ENCODE results near the gene MARCHF10. TPM values are rescaled to one million over a fixed set of nuclear protein-coding genes. Genes with fewer than 3 reads are reported as not detected.
A peak's percentile ranks its signal among the peaks of the same experiment; 100 is the strongest.
"Not testable (repeated sequence)": the region's sequence is repeated elsewhere in the genome, so short reads cannot be mapped to it uniquely, and the experiment has no call there.

Gene MARCHF10
- total RNA-seq, 1 experiment from 2014 or later: 0.11 TPM

DNA sequence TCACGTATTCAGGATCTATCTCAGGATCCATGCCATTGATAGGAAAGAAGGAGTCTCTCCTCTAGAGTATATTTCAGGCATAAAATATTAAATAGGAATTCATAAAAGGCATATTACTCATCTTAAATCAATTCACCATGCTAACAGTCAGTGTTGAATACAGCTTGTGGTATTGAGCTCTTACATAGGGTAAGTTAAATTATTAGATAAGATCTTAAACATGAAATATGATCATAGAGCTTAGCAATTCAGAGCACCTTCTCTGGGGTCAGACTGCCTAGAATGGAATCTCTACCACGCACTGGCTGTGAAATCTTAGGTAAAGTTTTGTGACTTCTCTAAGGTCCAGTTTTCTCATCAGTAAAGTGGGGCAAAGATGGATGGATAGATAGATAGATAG lies 20.7 kb downstream of the MARCHF10 start:
- no peak for DNase-seq (ENCODE audit: low read depth)

DNA sequence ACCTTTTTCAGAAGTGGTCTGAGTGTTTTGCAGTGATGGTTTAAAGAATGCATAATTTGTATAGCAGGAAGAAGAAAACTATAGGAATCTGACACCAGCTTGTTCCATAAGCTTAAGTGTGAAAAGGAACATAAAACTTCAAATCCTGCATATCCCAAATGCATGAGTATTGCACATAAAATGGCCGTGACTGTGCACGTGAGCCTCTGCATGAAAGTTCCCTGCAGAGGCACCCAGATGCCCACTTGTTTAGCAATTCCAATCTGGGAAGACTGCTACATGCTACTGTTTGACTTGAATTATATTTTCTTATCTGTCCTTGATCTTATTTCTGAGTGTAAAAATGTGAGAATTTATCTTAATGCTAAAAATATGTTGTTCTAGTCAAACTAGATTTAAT lies 21.5 kb downstream of the MARCHF10 start:
- no peak for DNase-seq (ENCODE audit: low read depth)

DNA sequence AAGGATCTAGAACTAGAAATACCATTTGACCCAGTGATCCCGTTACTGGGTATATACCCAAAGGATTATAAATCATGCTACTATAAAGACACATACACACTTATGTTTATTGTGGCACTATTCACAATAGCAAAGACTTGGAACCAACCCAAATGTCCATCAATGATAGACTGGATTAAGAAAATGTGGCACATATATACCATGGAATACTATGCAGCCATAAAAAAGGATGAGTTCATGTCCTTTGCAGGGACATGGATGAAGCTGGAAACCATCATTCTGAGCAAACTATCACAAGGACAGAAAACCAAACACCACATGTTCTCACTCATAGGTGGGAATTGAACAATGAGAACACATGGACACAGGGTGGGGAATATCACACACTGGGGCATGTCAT lies 22.1 kb downstream of the MARCHF10 start:
- not testable (repeated sequence) for DNase-seq (ENCODE audit: low read depth)

DNA sequence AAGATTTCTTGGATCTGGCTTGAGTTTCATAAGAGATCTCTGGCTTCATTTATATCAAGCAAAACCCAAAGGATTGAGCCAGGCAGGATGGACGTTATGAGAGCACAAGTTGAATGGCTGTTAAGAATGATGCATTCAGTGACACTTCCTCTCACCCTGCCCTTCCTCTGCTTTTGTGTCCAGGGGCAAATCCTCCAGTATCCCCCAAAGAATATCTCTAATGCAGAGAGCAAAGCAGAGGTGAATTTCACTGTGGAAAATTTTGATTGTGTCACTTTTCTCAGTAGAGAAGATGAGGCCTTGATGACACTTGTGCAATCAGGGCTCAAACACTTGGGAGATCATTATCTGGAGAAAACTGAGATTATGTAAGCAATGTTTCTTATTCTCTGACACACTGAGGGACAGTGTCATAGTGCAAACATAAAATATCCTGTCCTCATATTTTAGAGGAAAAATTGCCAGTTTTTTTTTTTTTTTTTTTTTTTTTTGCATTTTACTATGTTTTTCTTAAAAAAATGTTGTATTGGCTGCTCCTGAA lies 25.3 kb downstream of the MARCHF10 start:
- no peak for DNase-seq (ENCODE audit: low read depth)

- no peak for DNase-seq (ENCODE audit: low read depth)
These were observed 26.3 kb downstream of the MARCHF10 start for GRCh38 chr17:62781831-62782251.

DNA sequence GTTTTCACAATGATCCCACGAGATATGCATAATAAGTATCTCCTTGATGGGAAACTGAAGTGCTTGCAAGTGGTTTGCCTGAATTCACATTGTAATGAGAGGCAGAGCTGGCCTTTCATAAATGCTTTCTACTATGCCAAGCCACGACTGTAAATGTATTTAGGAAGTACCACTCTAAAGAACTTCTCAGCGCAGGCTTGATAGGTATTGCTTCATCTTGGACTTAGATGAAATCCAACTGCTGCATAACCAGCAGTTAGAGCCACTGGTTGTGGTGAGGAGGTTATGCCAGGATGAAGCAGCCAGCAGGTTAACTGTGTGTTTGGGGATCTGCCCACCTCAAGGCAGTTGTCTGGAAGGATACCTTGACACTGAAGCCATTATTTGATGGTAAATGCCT lies 26.8 kb downstream of the MARCHF10 start:
- no peak for DNase-seq (ENCODE audit: low read depth)

DNA sequence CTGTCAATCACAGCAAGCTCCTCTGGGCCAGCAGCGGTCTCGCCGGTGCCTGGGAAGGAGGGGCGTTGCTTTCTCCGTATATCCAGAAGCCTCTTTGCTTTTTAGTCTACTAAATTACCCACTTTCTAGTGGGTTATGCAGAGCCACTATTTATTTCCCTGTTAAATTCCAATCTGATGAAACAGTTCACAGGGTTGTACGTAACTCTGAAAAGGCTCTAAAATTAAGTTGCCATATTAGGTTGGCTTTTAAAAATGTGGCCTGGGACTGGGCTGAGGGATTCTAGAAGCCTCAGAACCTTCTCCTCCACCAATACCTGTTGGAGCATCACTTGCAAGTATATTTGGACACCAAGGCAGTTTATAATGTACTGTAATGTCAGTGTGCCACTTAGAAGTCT lies 27.2 kb downstream of the MARCHF10 start:
- no peak for DNase-seq (ENCODE audit: low read depth)

DNA sequence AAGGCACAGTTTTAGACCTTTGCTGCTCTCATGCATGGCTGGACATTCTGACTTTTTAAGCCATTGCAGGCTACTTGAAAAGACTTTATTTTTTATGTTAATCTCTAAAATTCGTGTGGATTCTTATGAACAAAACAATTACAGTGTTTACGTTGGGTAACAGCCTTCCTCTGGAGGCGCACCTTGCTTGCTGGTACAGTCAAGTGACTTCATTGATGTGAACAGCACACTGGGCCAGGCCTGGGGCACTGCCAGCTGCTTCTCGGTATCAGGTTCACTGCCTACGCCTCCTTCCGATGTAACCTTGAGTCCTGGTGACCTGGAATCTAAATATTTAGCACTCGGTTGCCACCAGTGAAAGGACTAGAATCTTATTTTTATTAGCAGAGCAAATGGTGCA lies 27.8 kb downstream of the MARCHF10 start:
- DNase-seq (ENCODE audit: low read depth): no peak

DNA sequence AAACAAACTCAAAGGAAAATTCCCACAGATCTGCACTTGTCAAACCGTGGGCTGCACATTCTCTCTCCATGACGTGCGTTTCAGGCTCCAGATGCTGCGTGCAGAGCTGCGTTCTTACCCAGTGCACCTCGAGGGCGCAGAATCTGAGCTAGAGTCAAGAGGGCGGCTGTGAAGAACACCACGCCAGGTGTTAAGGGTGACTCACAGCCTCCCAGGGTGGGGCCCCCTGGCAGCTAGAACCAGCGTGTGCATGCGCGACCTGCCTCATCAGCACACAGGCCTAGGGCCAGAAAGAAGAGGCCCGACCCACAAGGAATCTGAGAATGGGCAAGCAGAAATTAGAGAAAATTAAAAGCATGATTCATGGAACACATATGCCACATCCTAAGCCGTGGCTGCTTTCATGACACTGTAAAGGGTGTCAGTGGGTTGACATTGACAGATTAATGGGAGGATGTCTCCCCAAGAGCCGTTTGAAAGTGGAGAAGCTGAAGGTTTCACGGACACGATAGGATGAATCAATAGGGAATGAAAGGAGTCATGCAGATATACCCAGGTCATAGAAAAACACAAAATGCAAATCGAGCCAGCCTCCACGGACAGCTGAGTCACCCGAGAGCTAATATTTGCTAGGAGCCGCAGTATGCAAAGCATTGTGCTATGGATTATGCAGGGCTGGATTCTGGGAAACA lies 29.0 kb downstream of the MARCHF10 start:
- DNase-seq (ENCODE audit: low read depth): peak; percentile 97

GRCh38 chr17:62775876-62776275 lies 32.2 kb downstream of the MARCHF10 start:
- peak; percentile 52 for DNase-seq (ENCODE audit: low read depth)

GRCh38 chr17:62774338-62774737 lies 33.8 kb downstream of the MARCHF10 start:
- DNase-seq (ENCODE audit: low read depth): no peak

DNA sequence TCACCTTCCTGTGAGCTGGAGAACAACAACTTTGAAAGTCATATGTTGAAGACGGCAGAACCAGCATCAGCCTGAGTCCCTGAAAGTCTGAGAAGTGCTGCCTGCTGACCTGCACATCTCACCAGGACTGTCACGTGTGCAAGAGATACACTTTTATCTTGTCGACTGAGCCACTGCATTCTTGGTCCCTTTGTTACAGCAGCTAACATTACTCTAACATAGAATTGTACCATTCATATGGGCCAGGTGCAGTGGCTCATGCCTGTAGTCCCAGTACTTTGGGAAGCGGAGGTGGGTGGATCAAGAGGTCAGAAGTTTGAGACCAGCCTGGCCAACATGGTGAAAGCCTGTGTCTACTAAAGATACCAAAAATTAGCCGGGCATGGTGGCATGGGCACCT lies 40.1 kb downstream of the MARCHF10 start:
- no peak for DNase-seq (ENCODE audit: low read depth)

DNA sequence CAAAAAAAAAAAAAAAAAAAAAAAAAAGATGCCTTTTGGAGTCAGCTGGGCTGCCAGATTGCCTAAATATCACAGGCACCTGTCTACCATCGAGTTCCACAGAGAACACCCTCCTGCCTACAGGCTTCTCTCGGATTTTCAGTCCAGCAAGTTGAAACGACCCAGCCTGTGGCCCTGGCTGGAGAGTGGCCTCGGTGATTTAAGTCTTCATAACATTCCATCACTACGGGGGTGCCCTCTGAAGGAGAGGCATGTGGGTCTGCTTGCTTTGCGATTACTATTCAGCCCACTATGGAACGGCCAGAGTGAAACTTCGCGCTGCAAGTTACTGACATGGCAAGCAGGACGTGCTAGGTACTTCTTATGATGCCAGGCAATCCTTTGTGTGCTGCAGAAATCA lies 42.8 kb downstream of the MARCHF10 start:
- no peak for DNase-seq (ENCODE audit: low read depth)

DNA sequence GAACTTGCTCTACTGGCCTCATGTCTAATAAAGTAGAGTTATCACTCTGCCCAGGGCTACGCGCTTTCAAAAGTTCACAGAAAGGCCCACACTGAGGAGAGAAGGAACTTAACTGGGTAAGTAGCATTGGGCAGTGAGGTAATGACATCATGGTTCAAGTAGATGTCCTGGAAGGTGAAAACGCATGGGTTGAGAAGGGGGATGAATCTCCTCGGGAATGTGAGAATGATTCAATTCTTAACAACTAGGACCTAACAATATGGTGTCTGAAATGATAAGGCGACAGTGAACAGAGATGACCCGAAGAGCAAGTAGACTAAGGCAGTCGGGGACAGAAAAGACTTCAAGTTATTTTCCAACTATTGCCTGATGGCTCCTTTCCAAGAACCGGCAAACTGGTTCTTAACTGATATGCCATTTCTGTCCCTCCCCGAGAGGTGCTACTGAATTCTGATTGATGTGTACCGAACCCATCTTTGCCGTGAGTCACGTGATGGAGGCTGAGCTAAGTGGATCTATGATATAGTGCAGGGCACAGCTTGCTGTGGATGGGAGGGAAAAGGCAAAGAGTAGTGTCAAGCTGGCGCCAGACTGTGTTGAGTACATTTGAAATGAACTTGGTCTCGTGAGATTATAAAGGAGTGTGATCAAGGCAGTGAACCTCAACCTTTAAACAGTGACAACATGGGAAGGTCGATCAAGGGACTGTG lies 44.1 kb downstream of the MARCHF10 start:
- DNase-seq (ENCODE audit: low read depth): no peak

GRCh38 chr17:62761884-62762283 lies 46.2 kb downstream of the MARCHF10 start:
- no peak for DNase-seq (ENCODE audit: low read depth)

DNA sequence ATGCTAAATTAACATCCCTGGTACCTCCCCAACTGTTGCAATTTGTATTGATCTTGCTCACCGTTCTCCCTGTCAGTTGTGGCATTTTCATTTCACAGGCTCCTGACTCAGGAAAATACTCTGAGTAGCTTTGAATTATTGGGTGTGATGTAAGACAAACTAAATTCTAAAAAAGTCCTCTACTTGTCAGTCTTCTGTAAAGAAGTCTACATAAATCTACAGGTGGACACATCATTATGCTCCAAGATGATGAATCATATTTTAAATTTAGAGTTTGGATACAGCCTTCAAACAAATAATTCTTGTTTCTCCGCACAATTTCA lies 47.2 kb downstream of the MARCHF10 start:
- DNase-seq (ENCODE audit: low read depth): no peak

GRCh38 chr17:62760059-62760944 lies 47.8 kb downstream of the MARCHF10 start:
- DNase-seq (ENCODE audit: low read depth): peak; percentile 34

GRCh38 chr17:62757500-62757951 lies 50.6 kb downstream of the MARCHF10 start:
- no peak for DNase-seq (ENCODE audit: low read depth)

DNA sequence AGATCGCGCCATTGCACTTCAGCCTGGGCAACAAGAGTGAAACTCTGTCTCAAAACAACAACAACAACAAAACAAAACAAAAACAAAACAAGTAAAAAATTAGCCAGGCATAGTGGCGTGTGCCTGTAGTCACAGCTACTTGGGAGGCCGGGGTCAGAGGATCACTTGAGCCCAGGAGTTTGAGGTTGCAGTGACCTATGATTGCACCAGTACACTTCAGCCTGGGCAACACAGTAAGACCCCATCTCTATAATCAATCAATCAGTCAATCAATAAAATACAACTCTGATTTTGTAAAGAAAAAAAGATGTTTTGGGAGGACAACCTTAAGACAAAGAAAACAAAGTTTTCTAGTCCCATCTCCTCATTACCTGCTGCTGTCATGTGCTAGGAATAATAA lies 51.9 kb downstream of the MARCHF10 start:
- DNase-seq (ENCODE audit: low read depth): no peak

- no peak for DNase-seq (ENCODE audit: low read depth)
These were observed 52.8 kb downstream of the MARCHF10 start for GRCh38 chr17:62755141-62755851.

DNA sequence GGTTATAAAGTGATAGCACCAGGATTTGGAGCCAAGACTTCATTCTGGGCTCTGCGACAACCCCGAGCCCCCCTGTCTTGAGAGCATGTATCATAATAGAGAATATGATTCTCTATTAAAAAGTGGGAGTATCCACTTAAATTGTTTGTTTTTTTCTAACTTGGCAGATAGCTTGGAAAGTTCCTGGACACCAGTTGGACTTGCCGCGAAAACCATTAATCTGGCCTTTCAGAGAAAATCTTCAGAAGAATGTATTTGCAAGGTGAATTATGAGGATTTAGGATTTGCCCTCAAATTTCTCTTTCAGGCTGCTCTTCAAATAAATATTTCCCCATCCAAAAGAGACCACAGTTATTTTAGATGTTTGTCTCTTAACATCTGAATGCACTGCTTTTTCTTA lies 53.5 kb downstream of the MARCHF10 start:
- no peak for DNase-seq (ENCODE audit: low read depth)

All from LHCN-M2 (cell line).